B cell (primary cell): ENCODE results near the gene SLC24A3.

ENCODE experiments used
- EZH2 ChIP-seq: IDR thresholded peaks from 2 replicates; pipeline ENCODE4 v1.6.1; 2012; ENCODE audit warnings: borderline replicate concordance, low read depth, mild to moderate bottlenecking, moderate library complexity, low read length; ENCODE audit not compliant: insufficient read depth, poor library complexity, severe bottlenecking
- TF ChIP-seq, protein P1 (sequence below): fragments of 200-600 bp; IDR thresholded peaks from one replicate; pipeline ENCODE4 v1.8.0; 2022; ENCODE audit warnings: antibody characterized with exemption, mild to moderate bottlenecking

DNA sequence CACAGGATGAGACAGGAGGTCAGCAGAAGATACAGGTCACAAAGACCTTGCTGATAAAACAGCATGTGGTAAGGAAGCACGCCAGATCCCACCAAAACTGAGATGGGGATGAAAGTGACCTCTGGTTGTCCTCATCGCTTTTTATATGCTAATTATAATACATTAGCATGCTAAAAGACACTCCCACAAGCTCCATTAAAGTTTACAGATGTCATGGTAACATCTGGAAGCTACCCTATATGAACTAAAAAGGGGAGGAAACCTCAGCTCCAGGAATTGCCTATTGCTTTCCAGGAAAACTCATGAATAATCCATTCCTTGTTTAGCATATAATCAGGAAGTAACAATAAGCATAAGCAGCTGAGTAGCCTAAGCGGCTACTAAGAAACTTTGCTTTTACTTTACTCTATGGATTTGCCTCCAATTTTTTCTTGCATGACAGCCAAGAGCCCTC lies 537.2 kb downstream of the SLC24A3 start:
- TF ChIP-seq, protein P1, sequence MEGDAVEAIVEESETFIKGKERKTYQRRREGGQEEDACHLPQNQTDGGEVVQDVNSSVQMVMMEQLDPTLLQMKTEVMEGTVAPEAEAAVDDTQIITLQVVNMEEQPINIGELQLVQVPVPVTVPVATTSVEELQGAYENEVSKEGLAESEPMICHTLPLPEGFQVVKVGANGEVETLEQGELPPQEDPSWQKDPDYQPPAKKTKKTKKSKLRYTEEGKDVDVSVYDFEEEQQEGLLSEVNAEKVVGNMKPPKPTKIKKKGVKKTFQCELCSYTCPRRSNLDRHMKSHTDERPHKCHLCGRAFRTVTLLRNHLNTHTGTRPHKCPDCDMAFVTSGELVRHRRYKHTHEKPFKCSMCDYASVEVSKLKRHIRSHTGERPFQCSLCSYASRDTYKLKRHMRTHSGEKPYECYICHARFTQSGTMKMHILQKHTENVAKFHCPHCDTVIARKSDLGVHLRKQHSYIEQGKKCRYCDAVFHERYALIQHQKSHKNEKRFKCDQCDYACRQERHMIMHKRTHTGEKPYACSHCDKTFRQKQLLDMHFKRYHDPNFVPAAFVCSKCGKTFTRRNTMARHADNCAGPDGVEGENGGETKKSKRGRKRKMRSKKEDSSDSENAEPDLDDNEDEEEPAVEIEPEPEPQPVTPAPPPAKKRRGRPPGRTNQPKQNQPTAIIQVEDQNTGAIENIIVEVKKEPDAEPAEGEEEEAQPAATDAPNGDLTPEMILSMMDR: no peak
- no peak for TF ChIP-seq EZH2
